HG03045 (cell line): ENCODE data around the gene CYYR1.
"Not testable (repeated sequence)": the region's sequence is repeated elsewhere in the genome, so short reads cannot be mapped to it uniquely, and the experiment has no call there.

Experiments
- ATAC-seq: cut with Tn5 transposase; IDR thresholded peaks from one replicate; pipeline ENCODE4 v1.9.1; 2021; ENCODE audit warnings: mild to moderate bottlenecking, moderate library complexity; ENCODE audit not compliant: unreplicated experiment

Gene CYYR1

GRCh38 chr21:26495283-26495849 lies 77.7 kb downstream of the CYYR1 start:
- ATAC-seq: no peak

GRCh38 chr21:26491663-26492062 lies 81.4 kb downstream of the CYYR1 start:
- no peak for ATAC-seq

GRCh38 chr21:26490771-26491170 lies 82.3 kb downstream of the CYYR1 start:
- no peak for ATAC-seq

GRCh38 chr21:26489781-26490180 lies 83.3 kb downstream of the CYYR1 start:
- ATAC-seq: no peak

- ATAC-seq: no peak
Observed at GRCh38 chr21:26487981-26488480, 85.1 kb downstream of the CYYR1 start.

GRCh38 chr21:26473471-26473870 lies 99.6 kb downstream of the CYYR1 start:
- ATAC-seq: no peak

- no peak for ATAC-seq
Observed at GRCh38 chr21:26471099-26471471, 102.0 kb downstream of the CYYR1 start.

GRCh38 chr21:26470351-26471098 lies 102.6 kb downstream of the CYYR1 start:
- no peak for ATAC-seq

GRCh38 chr21:26469789-26470188 lies 103.3 kb downstream of the CYYR1 start:
- ATAC-seq: no peak

GRCh38 chr21:26465916-26466315 lies 107.2 kb downstream of the CYYR1 start:
- no peak for ATAC-seq

GRCh38 chr21:26461500-26461899 lies 111.6 kb downstream of the CYYR1 start:
- no peak for ATAC-seq

- ATAC-seq: no peak
Observed at GRCh38 chr21:26460621-26461020, 112.5 kb downstream of the CYYR1 start.

GRCh38 chr21:26458854-26459253 lies 114.2 kb downstream of the CYYR1 start:
- ATAC-seq: not testable (repeated sequence)

GRCh38 chr21:26457817-26458216 lies 115.3 kb downstream of the CYYR1 start:
- no peak for ATAC-seq

GRCh38 chr21:26453267-26453666 lies 119.8 kb downstream of the CYYR1 start:
- ATAC-seq: no peak

- ATAC-seq: no peak
Observed at GRCh38 chr21:26451081-26451740, 121.9 kb downstream of the CYYR1 start.

- no peak for ATAC-seq
Observed at GRCh38 chr21:26449161-26449560, 123.9 kb downstream of the CYYR1 start.

- no peak for ATAC-seq
Observed at GRCh38 chr21:26448751-26449150, 124.3 kb downstream of the CYYR1 start.

- no peak for ATAC-seq
Observed at GRCh38 chr21:26447932-26448475, 125.1 kb downstream of the CYYR1 start.

- ATAC-seq: no peak
Observed at GRCh38 chr21:26445440-26445839, 127.6 kb downstream of the CYYR1 start.

GRCh38 chr21:26444646-26445045 lies 128.4 kb downstream of the CYYR1 start:
- no peak for ATAC-seq

- no peak for ATAC-seq
Observed at GRCh38 chr21:26443867-26444266, 129.2 kb downstream of the CYYR1 start.
